ENCODE measurements around the gene S1PR5. TPM values are rescaled to one million over a fixed set of nuclear protein-coding genes. Genes with fewer than 3 reads are reported as not detected.

Gene S1PR5
- total and polyA plus RNA-seq, 9 of the 15 experiments (the other 6 are each of a cell fraction or from before 2014, with no cell fraction given) = 0.03 to 0.54 (median 0.35) TPM; not detected in 4

- ChIA-PET CTCF (ENCODE audit: low intra/inter-chr PET ratio) (interaction anchor here (0.6 to 2.1 kb wide), 2 partner anchors 24 to 74 kb away, joined by 3 to 4 read pairs; no protein-coding TSS in a partner anchor), POLR2A (interaction anchor here (0.6 to 2.1 kb wide), 8 partner anchors 10 to 93 kb away, joined by 3 to 14 read pairs (median 3); partner anchors contain the start of gene S1PR5)
- Histone ChIP-seq H3K36me3 (ENCODE audit: control insufficient read depth, insufficient read depth, low read length) (peaks cover 27% of the 10 kb centered on the region; the same call in 2 of the 3 replicates), H3K9me1 (ENCODE audit: control insufficient read depth, insufficient read depth, low read length) (no peaks in the 10 kb centered on the region), H3K4me1 (replicated peaks in 1 of 2; ENCODE audit: control insufficient read depth in 2 of 2, insufficient read depth in 2 of 2, low read length in 2 of 2) (peaks cover 29 to 49% of the 10 kb centered on the region in 2 experiments), H3K9me3 (replicated peaks; ENCODE audit: control insufficient read depth, insufficient read depth, low read depth, low read length) (no peaks in the 10 kb centered on the region), H3K9ac (ENCODE audit: insufficient read depth in 1 of 2, low read depth in 2 of 2, low read length in 2 of 2) (peak within 1 kb of the TSS; percentile 92 to 98), H3K27ac (ENCODE audit: extremely low read depth, low read depth, low read length) (peak within 1 kb of the TSS; percentile 90), H4K20me1 (replicated peaks; ENCODE audit: control insufficient read depth, insufficient read depth, low read length) (no peaks in the 10 kb centered on the region), H3K4me3 (peak within 1 kb of the TSS; percentile 83), H2AFZ (ENCODE audit: low read depth, low read length) (peak within 1 kb of the TSS; percentile 88), H3K27me3 (ENCODE audit: control insufficient read depth in 2 of 2, insufficient read depth in 2 of 2, low read length in 2 of 2) (no peaks in the 10 kb centered on the region), H3K79me2 (ENCODE audit: control insufficient read depth, insufficient read depth, low read length) (peaks cover 28% of the 10 kb centered on the region), H3K4me2 (ENCODE audit: insufficient read depth, low read length) (peak within 1 kb of the TSS; percentile 88)
- ATAC-seq (peak; percentile 78), DNase-seq (ENCODE audit: extremely low read depth in 1 of 4, low spot score in 3 of 4) (peak; percentile 95 to 99 (median 98)), FAIRE-seq (peak; percentile 85)
- WGBS (ENCODE audit: insufficient coverage, low coverage, missing lambda C conversion rate) = under 1% methylated on average over 56 of the region's 94 CpGs
- intact Hi-C loops (cut with micrococcal nuclease) (loop anchor here (1.0 to 5.0 kb wide), 3 partner anchors 22 to 88 kb away; partner anchors contain the start of genes ATG4D and ILF3), in situ Hi-C loops (cut with MboI) (no loop called here)
- BruUV-seq (replicated peaks) = TSS peak; percentile 65
- TF ChIP-seq SAP30 (IDR thresholded peaks at IDR 0.05; ENCODE audit: borderline replicate concordance, insufficient read depth, low read depth, low read length, poor library complexity, severe bottlenecking) (peak; percentile 68), NR0B1 (IDR thresholded peaks at IDR 0.05; ENCODE audit: partially characterized antibody) (no peak), NR3C1 (CRISPR knock-in tag; IDR thresholded peaks at IDR 0.05) (peak; percentile 66; the same call in 1 of the 2 replicates), ZNF165 (CRISPR knock-in tag; IDR thresholded peaks at IDR 0.05; ENCODE audit: borderline replicate concordance) (no peak), HEY1 (CRISPR knock-in tag; IDR thresholded peaks at IDR 0.05; ENCODE audit: borderline replicate concordance) (no peak), SIN3A (IDR thresholded peaks at IDR 0.05; ENCODE audit: borderline replicate concordance in 2 of 2, control insufficient read depth in 1 of 2, low read depth in 2 of 2, low read length in 2 of 2) (peak; percentile 77 to 84; a peak in 2 of 4 replicates), RBM34 (IDR thresholded peaks at IDR 0.05; ENCODE audit: borderline replicate concordance, insufficient read depth, low read length) (peak; percentile 95; the same call in 1 of the 2 replicates), RCOR1 (IDR thresholded peaks at IDR 0.05; ENCODE audit: borderline replicate concordance in 1 of 2, low read depth in 2 of 2, low read length in 2 of 2) (0 out of 4 replicates have a peak, but pooled peaks of 1 of the 2 experiments have one; percentile 10), KDM5B (IDR thresholded peaks at IDR 0.05; ENCODE audit: insufficient replicate concordance, low read depth, low read length) (peak; percentile 71), SMARCB1 (IDR thresholded peaks at IDR 0.05; ENCODE audit: insufficient read length, low read depth) (no peak), ZNF280A (IDR thresholded peaks at IDR 0.05; ENCODE audit: low read depth, partially characterized antibody) (no peak), SMC3 (conservative IDR thresholded peaks at IDR 0.05; ENCODE audit: insufficient read depth, low read depth, low read length) (no peak), POLR2A (conservative IDR thresholded peaks at IDR 0.05) (peak; percentile 83), RNF2 (IDR thresholded peaks at IDR 0.05) (peak; percentile 90), ZNF449 (CRISPR knock-in tag; IDR thresholded peaks at IDR 0.05) (no peak)
Observed at GRCh38 chr19:10565567-10566407, 48.5 kb upstream of the S1PR5 start, which contains the start of gene KRI1. Gene KRI1, minus strand, starts transcription at chr19:10566010. Its CDS starts 11 bp downstream, at chr19:10565999.

Measured in K562 (cell line).